H1 (cell line): ENCODE results near the gene AP2A2. TPM values are rescaled to one million over a fixed set of nuclear protein-coding genes. Genes with fewer than 3 reads are reported as not detected.

Source experiments
- CTCF ChIA-PET: fragments of 300-600 bp; sonication (Branson Sonifier 250); formaldehyde crosslinking; loops from one replicate; lab custom pipeline; 2021; ENCODE audit not compliant: partially characterized antibody; lab: Charles Lee
- POLR2A ChIA-PET: fragments of 300-600 bp; sonication (Branson Sonifier 250); formaldehyde crosslinking; loops from one replicate; lab custom pipeline; 2021; ENCODE audit warnings: inconsistent platforms; ENCODE audit not compliant: partially characterized antibody; lab: Charles Lee
- DNase-seq, 2 experiments: peaks; one replicate each; pipeline versions ENCODE4 v3.0.0 to v3.0.0-alpha.2; 2010 to 2022; ENCODE audit warnings: low spot score in 2 of 2, low read depth in 1 of 2, mixed read lengths in 1 of 2
- FAIRE-seq: peaks from 2 replicates; lab custom pipeline; 2011; peaks lifted over from hg19 to GRCh38; lab: Jason Lieb, UNC
- H2AFZ ChIP-seq: 2 replicates; pipeline ENCODE4 v1.8.1; 2012; ENCODE audit warnings: low read length, inconsistent platforms
- H2AK5ac ChIP-seq: 2 replicates; pipeline ENCODE4 v1.6.1; 2013; ENCODE audit warnings: low read depth, low read length
- H2BK120ac ChIP-seq: replicated peaks from 2 replicates; pipeline ENCODE3; 2013; ENCODE audit warnings: low read depth, low read length, inconsistent platforms
- H2BK12ac ChIP-seq: 2 replicates; pipeline ENCODE4 v1.6.1; 2013; ENCODE audit warnings: low read depth, low read length
- H2BK15ac ChIP-seq: 2 replicates; pipeline ENCODE4 v1.6.1; 2013; ENCODE audit warnings: low read length
- H2BK20ac ChIP-seq: 2 replicates; pipeline ENCODE4 v1.6.1; 2013; ENCODE audit warnings: low read length
- H2BK5ac ChIP-seq: 2 replicates; pipeline ENCODE4 v1.6.1; 2013; ENCODE audit warnings: low read depth, low read length
- H3K14ac ChIP-seq: 2 replicates; pipeline ENCODE4 v1.6.1; 2013; ENCODE audit warnings: inconsistent platforms; ENCODE audit not compliant: insufficient read length
- H3K18ac ChIP-seq: 2 replicates; pipeline ENCODE4 v1.6.1; 2013; ENCODE audit warnings: low read length; ENCODE audit errors: extremely low read depth
- H3K23ac ChIP-seq: 2 replicates; pipeline ENCODE4 v1.6.1; 2013; ENCODE audit warnings: inconsistent platforms; ENCODE audit not compliant: insufficient read length
- H3K23me2 ChIP-seq: 2 replicates; pipeline ENCODE4 v1.6.1; 2013; ENCODE audit warnings: low read depth, low read length
- H3K27ac ChIP-seq: 2 replicates; pipeline ENCODE4 v1.6.1; 2011; ENCODE audit warnings: low read depth, low read length, inconsistent platforms
- H3K27me3 ChIP-seq, 4 experiments: replicated peaks in 1 of 4; 1 replicate in 1 of 4; 2 replicates in 3 of 4; pipeline versions ENCODE4 v1.6.1 to v1.8.1; 2011 to 2013; ENCODE audit warnings: low read length in 3 of 4, mild to moderate bottlenecking in 3 of 4, inconsistent platforms in 2 of 4, mixed read lengths in 2 of 4, moderate library complexity in 1 of 4; ENCODE audit not compliant: control insufficient read depth in 3 of 4, insufficient read depth in 3 of 4; ENCODE audit errors: extremely low read depth in 1 of 4
- H3K36me3 ChIP-seq, 4 experiments: 2 replicates each; pipeline versions ENCODE4 v1.6.1 to v1.8.1; 2011 to 2013; ENCODE audit warnings: mild to moderate bottlenecking in 4 of 4, low read length in 3 of 4, moderate library complexity in 2 of 4, control low read depth in 1 of 4, inconsistent platforms in 1 of 4; ENCODE audit not compliant: insufficient read depth in 4 of 4, control insufficient read depth in 2 of 4
- H3K4ac ChIP-seq: replicated peaks from 2 replicates; pipeline ENCODE3; 2013; ENCODE audit warnings: low read length, low read depth, mixed read lengths, inconsistent platforms; ENCODE audit not compliant: insufficient read length
- H3K4me1 ChIP-seq, 4 experiments: replicated peaks in 1 of 4; 1 replicate in 1 of 4; 2 replicates in 3 of 4; pipeline versions ENCODE4 v1.6.1 to v1.8.1; 2011 to 2013; ENCODE audit warnings: low read length in 3 of 4, inconsistent platforms in 2 of 4, mixed read lengths in 1 of 4; ENCODE audit not compliant: insufficient read depth in 4 of 4, control insufficient read depth in 3 of 4
- H3K4me2 ChIP-seq, 2 experiments: 2 replicates each; pipeline versions ENCODE4 v1.6.1 to v1.8.1; 2011 to 2013; ENCODE audit warnings: low read depth in 2 of 2, low read length in 2 of 2, control low read depth in 1 of 2, inconsistent platforms in 1 of 2, mild to moderate bottlenecking in 1 of 2; ENCODE audit not compliant: insufficient read depth in 1 of 2
- H3K4me3 ChIP-seq, 4 experiments: fragments of 200-600, 300-600 bp in 1 of 4; sonication (generic), shearing (Covaris generic), sonication (Bioruptor Twin) in 1 of 4; 2 replicates each; pipeline versions ENCODE4 v1.5.1 to v1.8.1; 2011 to 2016; ENCODE audit warnings: low read length in 4 of 4, low read depth in 3 of 4, control low read depth in 2 of 4, inconsistent platforms in 2 of 4, mild to moderate bottlenecking in 2 of 4, mixed read lengths in 1 of 4, moderate library complexity in 1 of 4; ENCODE audit not compliant: insufficient read depth in 2 of 4; ENCODE audit errors: extremely low read depth in 1 of 4
- H3K56ac ChIP-seq: replicated peaks from 2 replicates; pipeline ENCODE3; 2013; ENCODE audit warnings: low read depth, mild to moderate bottlenecking, mixed read lengths, low read length, inconsistent platforms; ENCODE audit not compliant: insufficient read length
- H3K79me1 ChIP-seq: 2 replicates; pipeline ENCODE4 v1.6.1; 2013; ENCODE audit warnings: low read depth, low read length, control low read depth
- H3K79me2 ChIP-seq, 2 experiments: 2 replicates each; pipeline versions ENCODE4 v1.6.1 to v1.8.1; 2012 to 2013; ENCODE audit warnings: low read length in 2 of 2, mild to moderate bottlenecking in 2 of 2, inconsistent platforms in 1 of 2; ENCODE audit not compliant: insufficient read depth in 2 of 2, control insufficient read depth in 1 of 2
- H3K9ac ChIP-seq, 4 experiments: replicated peaks in 1 of 4; 1 replicate in 1 of 4; 2 replicates in 3 of 4; pipeline versions ENCODE4 v1.6.1 to v1.8.1; 2011 to 2013; ENCODE audit warnings: low read depth in 3 of 4, low read length in 3 of 4, control low read depth in 2 of 4, mild to moderate bottlenecking in 2 of 4, moderate library complexity in 2 of 4, inconsistent platforms in 1 of 4; ENCODE audit errors: extremely low read depth in 1 of 4
- H3K9me3 ChIP-seq, 2 experiments: 2 replicates each; pipeline versions ENCODE4 v1.6.1 to v1.8.1; 2012 to 2013; ENCODE audit warnings: mild to moderate bottlenecking in 2 of 2, moderate library complexity in 2 of 2, control low read depth in 1 of 2, inconsistent platforms in 1 of 2, low read depth in 1 of 2, low read length in 1 of 2, mixed read lengths in 1 of 2; ENCODE audit not compliant: insufficient read depth in 2 of 2
- H4K20me1 ChIP-seq, 2 experiments: replicated peaks in 1 of 2; 2 replicates each; pipeline versions ENCODE3 to v1.8.1; 2011 to 2013; ENCODE audit warnings: inconsistent platforms in 2 of 2, low read length in 2 of 2, mild to moderate bottlenecking in 1 of 2; ENCODE audit not compliant: insufficient read depth in 2 of 2, control insufficient read depth in 1 of 2
- H4K5ac ChIP-seq: 2 replicates; pipeline ENCODE4 v1.6.1; 2013; ENCODE audit warnings: low read length, low read depth, mixed read lengths, inconsistent platforms; ENCODE audit not compliant: insufficient read length
- H4K8ac ChIP-seq: 2 replicates; pipeline ENCODE4 v1.8.0; 2013; ENCODE audit warnings: mild to moderate bottlenecking, moderate library complexity, low read length, inconsistent platforms; ENCODE audit not compliant: insufficient read depth; ENCODE audit errors: extremely low read depth
- H4K91ac ChIP-seq: replicated peaks from 2 replicates; pipeline ENCODE3; 2013; ENCODE audit warnings: low read length, mixed read lengths, inconsistent platforms; ENCODE audit not compliant: insufficient read length
- BRCA1 ChIP-seq: IDR thresholded peaks from 2 replicates; pipeline ENCODE4 v1.6.1; 2012; ENCODE audit warnings: low read depth, low read length, improper control_type of control experiment
- CBX8 ChIP-seq: fragments of 300-800, 300-1000 bp; sonication (generic); IDR thresholded peaks from 2 replicates; pipeline ENCODE4 v1.7.1; 2016; ENCODE audit warnings: low read depth, low read length, borderline replicate concordance
- CHD2 ChIP-seq: IDR thresholded peaks from 2 replicates; pipeline ENCODE4 v1.6.1; 2012; ENCODE audit warnings: low read length, improper control_type of control experiment
- EZH2 ChIP-seq: fragments of 200-600 bp; sonication (generic); IDR thresholded peaks from 2 replicates; pipeline ENCODE4 v1.7.1; 2012; ENCODE audit warnings: low read depth, mild to moderate bottlenecking, moderate library complexity, low read length, inconsistent platforms; ENCODE audit not compliant: severe bottlenecking
- FOSL1 ChIP-seq: IDR thresholded peaks from 2 replicates; pipeline ENCODE4 v1.6.1; 2011; ENCODE audit warnings: mild to moderate bottlenecking, low read depth, low read length, moderate library complexity; ENCODE audit not compliant: insufficient read depth
- JUND ChIP-seq: IDR thresholded peaks from 2 replicates; pipeline ENCODE4 v1.6.1; 2011; ENCODE audit warnings: mild to moderate bottlenecking, improper control_type of control experiment, low read length
- PHF8 ChIP-seq: fragments of 200-600 bp; sonication (generic); conservative IDR thresholded peaks from 2 replicates; pipeline ENCODE4 v1.7.1; 2012; ENCODE audit warnings: low read depth, mild to moderate bottlenecking, inconsistent platforms, low read length, moderate library complexity
- RBBP5 ChIP-seq: IDR thresholded peaks from 2 replicates; pipeline ENCODE4 v1.7.1; 2012; ENCODE audit warnings: low read depth, mild to moderate bottlenecking, inconsistent platforms, low read length, moderate library complexity, borderline replicate concordance
- RFX5 ChIP-seq: IDR thresholded peaks from 2 replicates; pipeline ENCODE4 v1.6.1; 2011; ENCODE audit warnings: low read depth, low read length, improper control_type of control experiment, borderline replicate concordance
- RNF2 ChIP-seq: fragments of 200-900, 300-1000 bp; sonication (generic); IDR thresholded peaks from 2 replicates; pipeline ENCODE4 v1.7.1; 2016; ENCODE audit warnings: borderline replicate concordance, low read depth, mild to moderate bottlenecking, antibody characterized with exemption, low read length; ENCODE audit not compliant: poor library complexity, severe bottlenecking; ENCODE audit errors: missing control alignments
- RXRA ChIP-seq: IDR thresholded peaks from 2 replicates; pipeline ENCODE4 v1.6.1; 2011; ENCODE audit warnings: low read depth, mild to moderate bottlenecking, low read length, moderate library complexity; ENCODE audit not compliant: insufficient read depth
- SP4 ChIP-seq: IDR thresholded peaks from 2 replicates; pipeline ENCODE4 v1.6.1; 2012; ENCODE audit warnings: low read length, inconsistent platforms
- TBP ChIP-seq: IDR thresholded peaks from 2 replicates; pipeline ENCODE4 v1.6.1; 2011; ENCODE audit warnings: low read depth, low read length, improper control_type of control experiment
- WGBS, 2 experiments: shearing (Covaris generic) in 1 of 2; methylation state at CpG; one replicate each; pipeline versions ENCODE4 v1.1.6 to v1.1.7; 2013 to 2015; ENCODE audit warnings: low lambda C conversion rate in 2 of 2, mixed read lengths in 2 of 2, inconsistent platforms in 1 of 2, low coverage in 1 of 2, missing lambda C conversion rate in 1 of 2; ENCODE audit not compliant: insufficient replicate concordance in 2 of 2, insufficient coverage in 1 of 2, insufficient read length in 1 of 2; ENCODE audit errors: extremely low coverage in 1 of 2, missing lambda C conversion rate in 1 of 2; 5-methylcytosine and 5-hydroxymethylcytosine counted together
- polyA plus RNA-seq, 7 experiments: library from polyadenylated mRNA; depleted of rRNA in 3 of 7; stranded (reverse) in 5 of 7; unstranded in 2 of 7; fragments of >200 nt in 5 of 7; fragments of 200-250 nt in 2 of 7; gene quantifications; 1 replicate in 5 of 7; 2 replicates in 1 of 7; 4 replicates in 1 of 7; pipeline versions ENCODE4 v1.2.1 to v1.2.3, GENCODE V29; 2011 to 2013; ENCODE audit warnings: missing spikeins in 2 of 7, mixed read lengths in 2 of 7
- total RNA-seq: library from RNA; stranded (reverse); fragmentation: NEBNext Ultra II Directional; extraction: Animal tissue kit (Norgen Biotek cat#: 25700); gene quantifications from 2 replicates; pipeline ENCODE4 v1.2.1, GENCODE V29; 2021

AP2A2 gene
- total and polyA plus RNA-seq, 2 of the 8 experiments (the other 6 are each of a cell fraction or from before 2014, with no cell fraction given): 50.0 to 65.0 TPM

DNA sequence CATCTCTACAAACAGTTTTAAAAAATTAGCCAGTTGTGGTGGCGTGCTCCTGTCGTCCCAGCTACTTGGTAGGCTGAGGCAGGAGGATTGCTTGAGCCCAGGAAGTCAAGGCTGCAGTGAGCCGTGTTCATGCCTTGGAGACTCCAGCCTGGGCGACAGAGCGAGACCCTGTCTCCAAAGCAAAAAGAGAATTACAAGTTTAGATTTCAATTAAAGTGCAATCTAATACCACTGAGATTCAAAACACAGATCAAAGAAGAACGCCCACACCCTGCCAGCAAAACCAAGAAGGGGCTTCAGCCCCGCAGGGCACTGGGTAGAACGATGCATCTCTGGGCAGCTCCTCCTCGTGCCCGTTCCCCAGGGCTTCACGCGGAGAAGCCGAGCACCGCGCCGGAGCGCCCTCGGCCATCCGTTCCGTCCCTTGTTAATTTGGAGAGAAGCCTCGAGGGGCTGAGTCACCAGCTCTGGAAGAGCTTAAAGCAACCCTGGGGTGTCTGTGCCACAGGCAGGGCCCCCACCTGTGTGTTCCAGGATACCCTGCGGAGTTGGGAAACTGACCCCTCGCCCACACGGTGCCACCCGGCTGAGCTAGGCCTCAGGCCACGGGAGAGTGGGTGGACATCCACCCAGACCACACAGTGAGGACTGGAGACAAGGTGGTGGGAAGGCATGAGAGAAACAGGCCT is 47.0 kb downstream of the AP2A2 start:
- H3K4me2 ChIP-seq: no peak overlapping the region
- no peaks in the 10 kb centered on the region for H3K27me3 ChIP-seq
- no peaks in the 10 kb centered on the region for H3K23me2 ChIP-seq
- no peak overlapping the region for H4K5ac ChIP-seq
- POLR2A ChIA-PET: interaction anchor here (0.9 kb wide), 1 partner anchor 85 kb away, joined by 3 read pairs; no protein-coding TSS in a partner anchor
- no peak for FAIRE-seq
- no peak overlapping the region for H2AK5ac ChIP-seq
- peaks cover 15% of the 10 kb centered on the region for H3K79me1 ChIP-seq
- H3K23ac ChIP-seq: no peak overlapping the region
- H3K56ac ChIP-seq: no peak overlapping the region
- H3K9ac ChIP-seq: no peak overlapping the region
- no peak overlapping the region for H3K18ac ChIP-seq
- H4K20me1 ChIP-seq: peaks cover 0 to 13% of the 10 kb centered on the region in 2 experiments
- H3K79me2 ChIP-seq: peaks cover 0 to 6% of the 10 kb centered on the region in 2 experiments; a peak in 1 of 4 replicates
- peaks cover 0 to 6% (median 1%) of the 10 kb centered on the region in 4 experiments; a peak in 2 of 7 replicates for H3K4me1 ChIP-seq
- no peak overlapping the region for H3K4ac ChIP-seq
- H3K36me3 ChIP-seq: peaks cover 7 to 22% (median 19%) of the 10 kb centered on the region in 4 experiments; a peak in 5 of 8 replicates
- DNase-seq: no peak
- H3K27ac ChIP-seq: no peak overlapping the region
- no peak overlapping the region for H4K8ac ChIP-seq
- no peaks in the 10 kb centered on the region for H3K9me3 ChIP-seq
- H3K14ac ChIP-seq: no peak overlapping the region
- H2BK5ac ChIP-seq: no peak overlapping the region
- H2BK15ac ChIP-seq: no peak overlapping the region
- CTCF ChIA-PET: interaction anchor here (0.6 to 3.0 kb wide), 5 partner anchors 13 to 197 kb away, joined by 3 to 9 read pairs (median 4); no protein-coding TSS in a partner anchor
- WGBS, 2 experiments: 96% methylated on average over 26 of the region's 26 CpGs; no CpG with 5 or more reads in 1 of the 2 experiments
- H2BK120ac ChIP-seq: no peak overlapping the region
- H2AFZ ChIP-seq: no peak overlapping the region
- no peak overlapping the region for H2BK20ac ChIP-seq
- no peak overlapping the region for H4K91ac ChIP-seq
- H2BK12ac ChIP-seq: no peak overlapping the region
- no peak overlapping the region for H3K4me3 ChIP-seq
- no peak for TF ChIP-seq RXRA
- TF ChIP-seq CHD2: no peak
- TF ChIP-seq EZH2: no peak
- no peak for TF ChIP-seq RNF2
- TF ChIP-seq CBX8: no peak
- TF ChIP-seq PHF8: no peak
- no peak for TF ChIP-seq FOSL1
- no peak for TF ChIP-seq BRCA1
- TF ChIP-seq TBP: no peak
- TF ChIP-seq JUND: no peak
- no peak for TF ChIP-seq RBBP5
- no peak for TF ChIP-seq RFX5
- TF ChIP-seq SP4: no peak
